H9 (cell line): ENCODE data around the gene CBX1. TPM values are rescaled to one million over a fixed set of nuclear protein-coding genes. Genes with fewer than 3 reads are reported as not detected.

Experiments used
- DNase-seq: peaks from one replicate; pipeline ENCODE4 v3.0.0-alpha.2; 2017
- H2AFZ ChIP-seq: one replicate; pipeline ENCODE4 v1.6.1; 2013; ENCODE audit warnings: mild to moderate bottlenecking, low read length, control low read depth, moderate library complexity
- H2AK5ac ChIP-seq: 2 replicates; pipeline ENCODE4 v1.6.1; 2013; ENCODE audit warnings: low read length, control low read depth, mixed read lengths; ENCODE audit not compliant: insufficient read length
- H2BK120ac ChIP-seq: one replicate; pipeline ENCODE4 v1.6.1; 2013; ENCODE audit warnings: low read depth, mild to moderate bottlenecking, low read length, control low read depth, inconsistent platforms; ENCODE audit not compliant: poor library complexity, severe bottlenecking
- H2BK12ac ChIP-seq: 2 replicates; pipeline ENCODE4 v1.6.1; 2013; ENCODE audit warnings: low read length, control low read depth, mixed read lengths, low read depth; ENCODE audit not compliant: insufficient read length
- H2BK15ac ChIP-seq: 2 replicates; pipeline ENCODE4 v1.6.1; 2013; ENCODE audit warnings: low read depth, low read length, control low read depth
- H2BK20ac ChIP-seq: one replicate; pipeline ENCODE4 v1.6.1; 2013; ENCODE audit warnings: low read depth, mild to moderate bottlenecking, low read length, control low read depth, inconsistent platforms; ENCODE audit not compliant: poor library complexity, severe bottlenecking
- H2BK5ac ChIP-seq: 2 replicates; pipeline ENCODE4 v1.6.1; 2013; ENCODE audit warnings: low read length, control low read depth, mixed read lengths; ENCODE audit not compliant: insufficient read length
- H3K14ac ChIP-seq: 2 replicates; pipeline ENCODE4 v1.6.1; 2013; ENCODE audit warnings: low read length, control low read depth; ENCODE audit not compliant: insufficient read depth
- H3K18ac ChIP-seq: 2 replicates; pipeline ENCODE4 v1.6.1; 2013; ENCODE audit warnings: low read depth, mild to moderate bottlenecking, mixed read lengths, low read length, control low read depth; ENCODE audit not compliant: insufficient read length
- H3K23ac ChIP-seq: 2 replicates; pipeline ENCODE4 v1.6.1; 2013; ENCODE audit warnings: low read length, control low read depth, mixed read lengths, low read depth; ENCODE audit not compliant: insufficient read length
- H3K23me2 ChIP-seq: 2 replicates; pipeline ENCODE4 v1.6.1; 2013; ENCODE audit warnings: low read depth, mild to moderate bottlenecking, mixed read lengths, low read length, control low read depth; ENCODE audit not compliant: insufficient read length, poor library complexity, severe bottlenecking
- H3K27ac ChIP-seq: 2 replicates; pipeline ENCODE4 v1.5.1; 2013; ENCODE audit warnings: low read length, control low read depth, mixed read lengths, low read depth; ENCODE audit not compliant: insufficient read length
- H3K27me3 ChIP-seq: 2 replicates; pipeline ENCODE4 v1.6.1; 2013; ENCODE audit warnings: low read length, control low read depth, inconsistent platforms; ENCODE audit not compliant: insufficient read depth
- H3K4ac ChIP-seq: 2 replicates; pipeline ENCODE4 v1.6.1; 2013; ENCODE audit warnings: low read depth, mild to moderate bottlenecking, control low read depth, inconsistent platforms, low read length, moderate library complexity
- H3K4me1 ChIP-seq: 2 replicates; pipeline ENCODE4 v1.6.1; 2013; ENCODE audit warnings: low read length, control low read depth, inconsistent platforms; ENCODE audit not compliant: insufficient read depth
- H3K4me2 ChIP-seq: 2 replicates; pipeline ENCODE4 v1.6.1; 2013; ENCODE audit warnings: low read length, control low read depth, mixed read lengths; ENCODE audit not compliant: insufficient read length, insufficient read depth
- H3K56ac ChIP-seq: 2 replicates; pipeline ENCODE4 v1.6.1; 2013; ENCODE audit warnings: low read depth, mild to moderate bottlenecking, mixed read lengths, low read length, control low read depth; ENCODE audit not compliant: insufficient read length
- H3K79me1 ChIP-seq: 2 replicates; pipeline ENCODE4 v1.6.1; 2013; ENCODE audit warnings: low read depth, mild to moderate bottlenecking, moderate library complexity, low read length, control low read depth, inconsistent platforms; ENCODE audit not compliant: insufficient read depth, poor library complexity, severe bottlenecking
- H3K79me2 ChIP-seq: 2 replicates; pipeline ENCODE4 v1.6.1; 2013; ENCODE audit warnings: low read length, control low read depth, inconsistent platforms; ENCODE audit not compliant: insufficient read depth
- H3K9ac ChIP-seq: 2 replicates; pipeline ENCODE4 v1.6.1; 2013; ENCODE audit warnings: low read length, control low read depth, mixed read lengths; ENCODE audit not compliant: insufficient read length; ENCODE audit errors: extremely low read depth
- H3K9me3 ChIP-seq: one replicate; pipeline ENCODE4 v1.6.1; 2013; ENCODE audit warnings: low read depth, low read length, inconsistent platforms; ENCODE audit not compliant: control insufficient read depth
- H3T11ph ChIP-seq: one replicate; pipeline ENCODE4 v1.6.1; 2013; ENCODE audit warnings: mild to moderate bottlenecking, low read length, control low read depth, inconsistent platforms
- H4K20me1 ChIP-seq: one replicate; pipeline ENCODE4 v1.6.1; 2013; ENCODE audit not compliant: control insufficient read depth, insufficient read length, insufficient read depth
- H4K5ac ChIP-seq: 2 replicates; pipeline ENCODE4 v1.6.1; 2013; ENCODE audit warnings: low read depth, mild to moderate bottlenecking, mixed read lengths, low read length, control low read depth; ENCODE audit not compliant: insufficient read length
- H4K8ac ChIP-seq: replicated peaks from 2 replicates; pipeline ENCODE4 v1.6.1; 2013; ENCODE audit warnings: low read length, control low read depth, mixed read lengths, low read depth; ENCODE audit not compliant: insufficient read length
- H4K91ac ChIP-seq: 2 replicates; pipeline ENCODE4 v1.6.1; 2013; ENCODE audit warnings: low read depth, mild to moderate bottlenecking, moderate library complexity, mixed read lengths, low read length, control low read depth; ENCODE audit not compliant: insufficient read length
- H3K27ac Mint-ChIP-seq, 3 experiments: 2 replicates in 2 of 3; 3 replicates in 1 of 3; pipeline ENCODE4 v1.8.0; 2020 to 2021; ENCODE audit warnings: mixed read lengths in 3 of 3, mild to moderate bottlenecking in 1 of 3, moderate library complexity in 1 of 3
- H3K27me3 Mint-ChIP-seq: 2 replicates; pipeline ENCODE4 v1.8.0; 2021; ENCODE audit warnings: low read depth, mild to moderate bottlenecking, moderate library complexity, mixed read lengths
- H3K36me3 Mint-ChIP-seq, 3 experiments: 2 replicates in 2 of 3; 3 replicates in 1 of 3; pipeline ENCODE4 v1.8.0; 2020 to 2021; ENCODE audit warnings: low read depth in 3 of 3, mixed read lengths in 3 of 3; ENCODE audit not compliant: insufficient read depth in 1 of 3
- H3K4me1 Mint-ChIP-seq, 2 experiments: 2 replicates each; pipeline ENCODE4 v1.8.0; 2020; ENCODE audit warnings: mixed read lengths in 2 of 2
- H3K4me3 Mint-ChIP-seq, 2 experiments: 2 replicates in 1 of 2; 3 replicates in 1 of 2; pipeline ENCODE4 v1.8.0; 2020 to 2021; ENCODE audit warnings: mild to moderate bottlenecking in 2 of 2, mixed read lengths in 2 of 2, moderate library complexity in 1 of 2
- H3K9me3 Mint-ChIP-seq, 2 experiments: 2 replicates in 1 of 2; 3 replicates in 1 of 2; pipeline ENCODE4 v1.8.0; 2020; ENCODE audit warnings: mild to moderate bottlenecking in 2 of 2, mixed read lengths in 2 of 2, moderate library complexity in 1 of 2
- CTCF ChIP-seq: fragments of 200-600 bp; sonication (generic); conservative IDR thresholded peaks from 3 replicates; pipeline ENCODE4 v1.8.0; 2021; ENCODE audit warnings: antibody characterized with exemption, mild to moderate bottlenecking
- WGBS: extraction: QIAGEN DNeasy Blood & Tissue Kit; methylation state at CpG from one replicate; pipeline ENCODE4 v1.1.7; 2013; ENCODE audit warnings: missing lambda C conversion rate, low lambda C conversion rate, mixed read lengths; ENCODE audit not compliant: insufficient read length; ENCODE audit errors: extremely low coverage; 5-methylcytosine and 5-hydroxymethylcytosine counted together
- total RNA-seq: library from RNA; stranded (reverse); gene quantifications from 2 replicates; pipeline ENCODE4 v1.2.1, GENCODE V29; 2021

Gene CBX1
- total RNA-seq, 1 experiment from 2014 or later, result 155 TPM

GRCh38 chr17:48044851-48045250 lies 56.4 kb downstream of the CBX1 start:
- H2BK5ac ChIP-seq, result no peak overlapping the region
- H3K27ac ChIP-seq, result no peak overlapping the region
- H3K79me1 ChIP-seq, result no peaks in the 10 kb centered on the region
- no peak overlapping the region for H3K18ac ChIP-seq
- no peak overlapping the region for H2AFZ ChIP-seq
- no peaks in the 10 kb centered on the region for H3K27me3 ChIP-seq
- no peak overlapping the region for H3K14ac ChIP-seq
- H3K4ac ChIP-seq, result no peak overlapping the region
- H4K20me1 ChIP-seq, result no peaks in the 10 kb centered on the region
- no peak overlapping the region for H3K56ac ChIP-seq
- no peaks in the 10 kb centered on the region for H3K4me1 ChIP-seq
- H4K8ac ChIP-seq, result no peak overlapping the region
- Mint-ChIP-seq H3K4me3 (peak overlapping the region in 1 of 2 experiments; percentile 26; a peak in 1 of 5 replicates), H3K27ac (no peak overlapping the region; a peak in 1 of 7 replicates), H3K9me3 (no peaks in the 10 kb centered on the region; a peak in 1 of 5 replicates), H3K27me3 (peaks cover 3% of the 10 kb centered on the region), H3K4me1 (peaks cover 22 to 30% of the 10 kb centered on the region in 2 experiments), H3K36me3 (peaks cover 0 to 2% (median 0%) of the 10 kb centered on the region in 3 experiments; a peak in 4 of 7 replicates)
- no peak overlapping the region for H4K5ac ChIP-seq
- H3T11ph ChIP-seq, result no peak overlapping the region
- H3K9me3 ChIP-seq, result no peaks in the 10 kb centered on the region
- H2BK120ac ChIP-seq, result no peak overlapping the region
- no CpG with 5 or more reads among the region's 4 CpGs for WGBS
- no peak for DNase-seq
- no peak overlapping the region for H2BK15ac ChIP-seq
- H3K23ac ChIP-seq, result no peak overlapping the region
- no peak overlapping the region for H4K91ac ChIP-seq
- H2AK5ac ChIP-seq, result no peak overlapping the region
- H2BK12ac ChIP-seq, result no peak overlapping the region
- TF ChIP-seq CTCF, result no peak
- peaks cover 11% of the 10 kb centered on the region for H3K23me2 ChIP-seq
- no peak overlapping the region for H3K9ac ChIP-seq
- H3K4me2 ChIP-seq, result no peak overlapping the region
- no peak overlapping the region for H2BK20ac ChIP-seq
- H3K79me2 ChIP-seq, result peaks cover 6% of the 10 kb centered on the region; the same call in 1 of the 2 replicates
